Left hindlimb (tissue), 1 donor: ENCODE data around the gene CTU2.
"Not testable (repeated sequence)": the region's sequence is repeated elsewhere in the genome, so short reads cannot be mapped to it uniquely, and the experiment has no call there.

Source experiments
- DNase-seq: peaks from one replicate; pipeline ENCODE4 v3.0.0-alpha.2; 2018

Gene CTU2

GRCh38 chr16:88706229-88706964, at the start of gene CTU2, which contains the start of gene RNF166:
CTU2 (plus strand) TSS chr16:88706503; CDS start chr16:88706531, 28 bp downstream.
RNF166 (minus strand) TSS chr16:88706408; CDS start chr16:88706325, 83 bp downstream.
- DNase-seq = peak; percentile 88

GRCh38 chr16:88657371-88657770, 48.9 kb upstream of the CTU2 start:
- no peak for DNase-seq

- DNase-seq = no peak
Observed at GRCh38 chr16:88658714-88659113, 47.6 kb upstream of the CTU2 start.

- DNase-seq = no peak
Observed at GRCh38 chr16:88659160-88659559, 47.1 kb upstream of the CTU2 start.

GRCh38 chr16:88661468-88661867, 44.8 kb upstream of the CTU2 start:
- no peak for DNase-seq

- DNase-seq = no peak
Observed at GRCh38 chr16:88662222-88662842, 44.0 kb upstream of the CTU2 start.

GRCh38 chr16:88662843-88663606, 43.3 kb upstream of the CTU2 start, which contains the start of gene MVD:
MVD (minus strand) TSS chr16:88663091; CDS start chr16:88663080, 11 bp downstream.
- DNase-seq = peak; percentile 99

GRCh38 chr16:88665148-88665547, 41.2 kb upstream of the CTU2 start:
- no peak for DNase-seq

GRCh38 chr16:88665570-88665969, 40.7 kb upstream of the CTU2 start:
- DNase-seq = no peak

- DNase-seq = no peak
Observed at GRCh38 chr16:88667461-88667860, 38.8 kb upstream of the CTU2 start.

GRCh38 chr16:88669493-88669892, 36.8 kb upstream of the CTU2 start:
- DNase-seq = not testable (repeated sequence)

- no peak for DNase-seq
Observed at GRCh38 chr16:88669980-88670379, 36.3 kb upstream of the CTU2 start.

GRCh38 chr16:88671806-88672205, 34.5 kb upstream of the CTU2 start:
- no peak for DNase-seq

GRCh38 chr16:88672776-88673175, 33.5 kb upstream of the CTU2 start:
- DNase-seq = no peak

GRCh38 chr16:88673716-88674379, 32.5 kb upstream of the CTU2 start:
- DNase-seq = no peak

- no peak for DNase-seq
Observed at GRCh38 chr16:88676502-88677242, 29.6 kb upstream of the CTU2 start.

GRCh38 chr16:88677721-88678120, 28.6 kb upstream of the CTU2 start:
- DNase-seq = no peak

GRCh38 chr16:88678224-88678979, 27.9 kb upstream of the CTU2 start:
- DNase-seq = no peak

- no peak for DNase-seq
Observed at GRCh38 chr16:88680554-88681083, 25.7 kb upstream of the CTU2 start.

GRCh38 chr16:88681084-88681680, 25.1 kb upstream of the CTU2 start:
- no peak for DNase-seq
